Hematopoietic multipotent progenitor cell treated with erythropoietin and hydrocortisone succinate and interleukin-3 and kit ligand, for 4 days (in vitro differentiated cells): Measurements from ENCODE around the gene PPEF1.
"Not testable (repeated sequence)": the region's sequence is repeated elsewhere in the genome, so short reads cannot be mapped to it uniquely, and the experiment has no call there.

Source experiments
- DNase-seq: peaks from one replicate; pipeline ENCODE4 v3.0.0-alpha.2; 2015

Gene PPEF1

DNA sequence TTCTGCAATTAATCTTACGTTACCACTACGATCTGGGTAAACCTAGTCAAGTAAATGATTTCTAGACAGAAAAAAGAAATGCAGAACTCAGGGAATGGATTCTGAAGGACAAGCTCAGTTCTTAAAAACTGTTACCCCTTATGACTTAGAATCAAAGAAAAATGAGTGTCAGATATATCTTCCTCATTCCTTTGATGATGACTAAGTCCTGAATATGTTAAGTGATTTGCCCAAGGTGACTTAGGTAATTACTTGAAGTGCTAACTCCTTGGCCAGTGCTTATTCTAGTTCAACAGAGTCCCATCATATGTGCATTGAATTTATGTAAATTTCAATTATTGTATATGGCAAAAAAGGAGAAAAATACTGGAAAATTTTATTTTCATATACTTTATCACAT lies 92.5 kb downstream of the PPEF1 start:
- no peak for DNase-seq

DNA sequence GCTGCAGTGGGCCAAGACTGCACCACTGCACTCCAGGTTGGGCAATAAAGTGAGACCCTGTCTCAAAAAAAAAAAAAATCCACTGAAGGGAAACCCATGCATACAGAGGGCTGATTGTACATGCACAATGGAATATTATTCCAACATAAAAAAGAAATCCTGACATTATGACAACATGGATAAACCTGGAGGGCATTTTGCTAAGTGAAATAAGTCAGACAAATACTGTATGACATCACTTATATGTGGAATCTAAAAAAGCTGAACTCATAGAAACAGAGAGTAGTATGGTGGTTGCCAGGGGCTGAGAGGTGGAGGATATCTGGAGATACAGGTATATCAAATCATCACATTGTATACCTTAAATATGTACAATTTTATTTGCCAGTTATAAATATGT lies 102.2 kb downstream of the PPEF1 start:
- DNase-seq = no peak

- no peak for DNase-seq
Measured at GRCh38 chrX:18810416-18810815, 103.0 kb downstream of the PPEF1 start.

GRCh38 chrX:18825375-18825774 lies 117.9 kb downstream of the PPEF1 start:
- no peak for DNase-seq

DNA sequence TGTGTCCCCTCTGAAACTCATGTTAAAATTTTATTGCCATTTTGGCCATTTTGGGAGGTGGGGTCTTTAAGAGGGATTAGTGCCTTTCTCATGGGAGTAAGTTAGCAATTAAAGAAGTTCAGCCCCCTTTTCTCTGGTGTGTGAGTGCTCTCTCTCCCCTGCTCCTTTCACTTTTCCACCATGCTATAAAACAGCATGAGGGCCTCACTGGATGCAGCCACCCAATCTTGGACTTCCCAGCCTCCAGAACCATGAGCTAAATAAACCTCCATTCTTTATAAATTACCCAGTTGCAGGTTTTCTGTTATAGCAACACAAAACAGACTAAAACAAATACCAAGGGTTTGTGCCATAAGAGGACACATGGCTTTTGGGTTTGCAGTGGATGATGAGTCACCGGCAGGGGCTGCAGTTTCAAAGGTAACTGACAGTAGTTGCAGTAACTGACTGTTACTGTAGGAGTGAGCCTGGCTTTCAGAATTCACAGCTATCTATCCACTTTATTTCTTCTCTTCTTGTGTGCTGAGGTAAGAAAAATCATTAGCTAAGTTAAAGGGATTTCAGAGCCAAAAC lies 121.5 kb downstream of the PPEF1 start:
- DNase-seq = peak; percentile 3

DNA sequence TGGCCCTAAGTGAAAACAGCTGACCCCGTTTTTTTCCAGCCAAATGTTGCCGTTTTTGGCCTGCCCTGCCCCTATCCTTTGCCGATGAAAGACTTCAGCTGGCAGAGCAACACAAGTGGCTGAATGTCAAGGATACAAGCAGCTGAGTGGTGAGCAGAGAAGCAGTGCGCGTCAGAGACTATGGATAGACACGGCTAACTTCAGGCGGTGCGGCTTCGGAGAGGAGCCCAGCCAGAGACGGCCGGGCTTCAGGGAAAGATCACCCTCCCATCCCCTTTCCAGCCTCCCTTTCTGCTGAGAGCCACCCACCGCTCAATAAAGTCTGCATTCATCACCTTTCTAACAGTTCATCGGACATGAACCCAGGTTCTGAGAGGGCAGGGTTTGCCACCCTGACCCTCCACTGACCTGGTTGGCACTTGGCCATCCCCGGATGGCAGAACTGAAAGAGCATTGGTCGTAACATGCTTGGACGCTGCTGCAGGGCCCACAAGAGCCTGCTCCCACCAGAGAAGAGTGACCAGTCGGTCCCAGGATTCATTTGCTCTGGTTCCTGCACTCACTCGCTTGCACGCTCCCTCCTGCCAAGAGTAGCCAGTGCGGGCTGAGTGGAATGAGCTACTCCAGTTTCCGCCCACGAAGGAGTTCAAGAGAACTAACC lies 125.8 kb downstream of the PPEF1 start:
- DNase-seq = no peak

DNA sequence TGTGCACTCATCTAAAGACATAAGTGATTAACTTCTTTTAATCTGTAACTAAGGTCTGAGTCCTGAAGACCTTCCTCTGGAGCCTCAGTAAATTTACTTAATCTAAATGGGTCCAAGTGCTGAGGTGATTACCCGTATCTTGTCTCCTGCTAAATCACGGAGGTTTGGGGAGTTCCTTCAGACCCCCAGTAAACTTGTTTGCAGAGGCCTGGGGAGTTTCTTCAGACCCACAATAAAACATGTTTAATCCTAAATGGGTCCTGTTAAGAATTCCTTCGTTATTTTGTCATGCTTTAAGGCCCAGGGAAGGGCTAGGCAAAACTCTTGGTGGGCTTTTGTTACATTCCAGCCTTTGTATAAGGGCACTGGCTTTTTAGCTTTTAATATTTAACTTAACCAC lies 140.5 kb downstream of the PPEF1 start:
- not testable (repeated sequence) for DNase-seq

- peak; percentile 24 for DNase-seq
Measured at GRCh38 chrX:18855919-18856644, 148.6 kb downstream of the PPEF1 start.

DNA sequence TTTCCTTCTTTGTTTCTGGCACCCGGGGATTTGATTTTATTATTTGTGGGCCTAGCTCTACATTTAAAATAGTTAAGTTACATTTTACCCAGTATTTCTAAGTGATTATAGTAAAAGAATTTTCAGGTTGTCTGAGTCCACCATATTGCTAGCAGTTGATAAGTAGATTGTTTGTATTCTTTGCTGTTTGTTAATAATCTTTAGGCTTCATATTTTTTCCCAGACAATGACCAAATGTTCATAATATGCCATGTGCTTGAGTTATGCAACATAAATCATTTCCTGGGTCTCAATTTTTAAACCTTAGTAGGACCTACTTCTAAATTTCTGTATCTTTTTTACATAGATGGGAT lies 149.2 kb downstream of the PPEF1 start:
- no peak for DNase-seq

- DNase-seq = no peak
Measured at GRCh38 chrX:18861511-18861910, 154.1 kb downstream of the PPEF1 start.

- DNase-seq = no peak
Measured at GRCh38 chrX:18864390-18864920, 157.0 kb downstream of the PPEF1 start.

GRCh38 chrX:18871161-18871890 lies 163.9 kb downstream of the PPEF1 start:
- DNase-seq = no peak

DNA sequence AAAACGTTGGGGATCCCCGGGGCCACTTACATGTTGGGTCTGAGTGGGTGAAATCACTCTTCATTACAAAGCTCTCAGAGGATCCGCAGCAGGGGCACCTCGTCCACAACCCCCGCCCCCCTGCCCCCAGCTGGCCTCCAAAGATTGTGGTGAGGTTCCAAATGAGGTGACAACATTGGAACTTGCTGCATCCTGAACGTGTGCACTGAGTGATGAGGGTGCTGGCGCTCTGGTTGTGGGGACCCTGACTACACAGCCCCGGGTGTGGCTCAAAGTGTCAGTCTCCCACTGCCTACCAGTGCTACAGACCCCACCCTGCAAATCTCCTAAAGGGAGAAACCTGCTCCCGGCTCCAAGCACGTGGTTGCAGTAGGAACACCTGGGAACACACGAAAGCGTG lies 164.5 kb downstream of the PPEF1 start:
- no peak for DNase-seq

- no peak for DNase-seq
Measured at GRCh38 chrX:18872621-18873020, 165.2 kb downstream of the PPEF1 start.

GRCh38 chrX:18873189-18873791 lies 165.8 kb downstream of the PPEF1 start:
- DNase-seq = no peak

GRCh38 chrX:18873836-18874235 lies 166.4 kb downstream of the PPEF1 start:
- DNase-seq = no peak

DNA sequence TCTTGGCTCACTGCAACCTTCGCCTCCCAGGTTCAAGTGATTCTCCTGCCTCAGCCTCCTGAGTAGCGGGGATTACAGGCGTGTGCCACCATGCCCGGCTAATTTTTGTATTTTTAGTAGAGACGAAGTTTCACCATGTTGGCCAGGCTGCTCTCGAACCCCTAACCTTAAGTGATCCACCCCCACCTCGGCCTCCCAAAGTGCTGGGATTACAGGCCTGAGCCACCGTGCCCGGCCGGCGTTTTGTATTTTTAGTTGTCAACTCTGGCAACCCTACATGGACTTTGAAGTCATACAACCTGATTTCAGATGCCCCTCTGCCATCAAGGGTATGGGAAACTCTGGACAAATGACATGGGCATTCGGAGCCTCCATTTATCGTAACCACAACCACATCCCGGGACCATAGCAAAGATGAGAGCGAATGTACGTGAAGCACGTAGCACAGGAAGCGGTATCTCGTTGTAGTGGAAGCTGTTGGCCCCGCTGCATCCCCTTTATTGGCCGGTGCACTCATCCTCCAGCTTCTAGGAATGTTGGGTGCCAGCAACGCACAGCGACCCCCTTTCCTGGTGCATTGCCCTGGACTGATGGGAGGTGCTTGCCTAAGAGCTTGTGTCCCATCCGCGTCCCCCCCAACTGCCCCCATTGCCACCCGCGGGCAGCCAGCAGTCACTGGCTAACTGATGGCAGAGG lies 167.3 kb downstream of the PPEF1 start:
- no peak for DNase-seq

- DNase-seq = no peak
Measured at GRCh38 chrX:18875256-18875878, 167.9 kb downstream of the PPEF1 start.

DNA sequence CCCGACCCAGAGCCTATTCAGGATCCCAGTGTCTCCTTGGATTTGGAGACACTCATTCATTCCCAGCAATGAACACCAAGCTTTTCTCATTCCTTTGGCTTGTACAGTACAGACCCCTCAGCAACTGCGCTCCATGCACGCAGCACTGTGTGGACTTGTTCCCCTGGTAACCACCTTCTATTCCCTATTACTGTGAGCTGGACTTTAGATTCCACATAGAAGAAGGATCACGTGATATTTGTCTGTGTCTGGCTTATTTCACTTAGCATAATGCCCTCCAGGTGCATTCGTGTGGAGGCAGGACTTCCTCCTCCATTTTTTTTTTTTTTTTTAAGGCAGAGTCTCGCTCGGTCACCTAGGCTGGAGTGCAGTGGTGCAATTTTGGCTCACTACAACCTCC lies 170.0 kb downstream of the PPEF1 start:
- no peak for DNase-seq
